Caco-2 (cell line): Measurements from ENCODE around the gene CILP. TPM values are rescaled to one million over a fixed set of nuclear protein-coding genes. Genes with fewer than 3 reads are reported as not detected.

ENCODE experiments used
- BruUV-seq: library from RNA; stranded (reverse); fragments of 400-500 nt; replicated peaks from 2 replicates; lab custom pipeline; 2021; lab: Mats Ljungman, UMichigan
- CTCF ChIA-PET: fragments of 300-600 bp; sonication (Branson Sonifier 250); formaldehyde crosslinking; loops from one replicate; lab custom pipeline; 2022; ENCODE audit warnings: antibody characterized with exemption; lab: Charles Lee
- POLR2A ChIA-PET: fragments of 300-600 bp; sonication (Branson Sonifier 250); formaldehyde crosslinking; loops from one replicate; lab custom pipeline; 2022; ENCODE audit warnings: antibody characterized with exemption; lab: Charles Lee
- DNase-seq, 2 experiments: peaks; one replicate each; pipeline versions ENCODE4 v3.0.0 to v3.0.0-alpha.2; 2020 to 2022
- H3K27me3 ChIP-seq: replicated peaks from 2 replicates; pipeline ENCODE4 v1.6.0; 2011; ENCODE audit warnings: low read length; ENCODE audit not compliant: control insufficient read depth, insufficient read depth
- H3K36me3 ChIP-seq: 2 replicates; pipeline ENCODE4 v1.5.1; 2011; ENCODE audit warnings: low read length; ENCODE audit not compliant: control insufficient read depth, insufficient read depth
- H3K4me1 ChIP-seq: fragments of 250-450 bp; sonication (Bioruptor Pico); 2 replicates; pipeline ENCODE4 v1.5.1; 2020; ENCODE audit warnings: mild to moderate bottlenecking
- H3K4me3 ChIP-seq: 2 replicates; pipeline ENCODE4 v1.5.1; 2011; ENCODE audit warnings: low read depth, mild to moderate bottlenecking, control low read depth, low read length
- H3K9me3 ChIP-seq: fragments of 250-450 bp; sonication (Bioruptor Pico); 2 replicates; pipeline ENCODE4 v1.5.1; 2020; ENCODE audit warnings: mild to moderate bottlenecking, moderate library complexity
- H3K27ac Mint-ChIP-seq: one replicate; pipeline ENCODE4 v1.8.0; 2022; ENCODE audit warnings: mixed read lengths; ENCODE audit not compliant: unreplicated experiment
- H3K27me3 Mint-ChIP-seq: one replicate; pipeline ENCODE4 v1.8.0; 2022; ENCODE audit warnings: mixed read lengths; ENCODE audit not compliant: insufficient read depth, unreplicated experiment
- H3K36me3 Mint-ChIP-seq: one replicate; pipeline ENCODE4 v1.8.0; 2022; ENCODE audit warnings: mild to moderate bottlenecking, mixed read lengths; ENCODE audit not compliant: insufficient read depth, unreplicated experiment
- H3K4me1 Mint-ChIP-seq: one replicate; pipeline ENCODE4 v1.8.0; 2022; ENCODE audit warnings: low read depth, mixed read lengths; ENCODE audit not compliant: unreplicated experiment
- H3K4me3 Mint-ChIP-seq: one replicate; pipeline ENCODE4 v1.8.0; 2022; ENCODE audit warnings: mild to moderate bottlenecking, moderate library complexity, mixed read lengths; ENCODE audit not compliant: unreplicated experiment
- H3K9me3 Mint-ChIP-seq: one replicate; pipeline ENCODE4 v1.8.0; 2022; ENCODE audit warnings: mixed read lengths; ENCODE audit not compliant: unreplicated experiment
- CTCF ChIP-seq, 2 experiments: fragments of 200-600 bp in 1 of 2; IDR thresholded peaks; 1 replicate in 1 of 2; 2 replicates in 1 of 2; pipeline versions ENCODE4 v1.5.1 to v1.8.0; 2011 to 2022; ENCODE audit warnings: antibody characterized with exemption in 1 of 2, control low read depth in 1 of 2, inconsistent platforms in 1 of 2, low read depth in 1 of 2, low read length in 1 of 2, mild to moderate bottlenecking in 1 of 2, moderate library complexity in 1 of 2; ENCODE audit not compliant: insufficient read depth in 1 of 2, severe bottlenecking in 1 of 2, unreplicated experiment in 1 of 2
- intact Hi-C: fragments of 100-400 bp; cut with micrococcal nuclease; formaldehyde crosslinking; loops from one replicate; pipeline ENCODE4 v1.10.0; 2022; ENCODE audit not compliant: unreplicated experiment
- total RNA-seq: library from RNA; stranded (reverse); gene quantifications from 2 replicates; pipeline ENCODE4 v1.2.3, GENCODE V29; 2022

CILP gene
- total RNA-seq, 1 experiment from 2014 or later, result not detected

GRCh38 chr15:65196637-65197336, 14.5 kb downstream of the CILP start:
- intact Hi-C loops, result no loop called here
- Mint-ChIP-seq H3K4me1 (peaks cover 7% of the 10 kb centered on the region), H3K27me3 (no peaks in the 10 kb centered on the region), H3K27ac (no peak overlapping the region), H3K36me3 (no peaks in the 10 kb centered on the region), H3K9me3 (no peaks in the 10 kb centered on the region), H3K4me3 (no peak overlapping the region)
- ChIA-PET CTCF (interaction anchor here (0.6 kb wide), 1 partner anchor 53 kb away, joined by 7 read pairs; no protein-coding TSS in a partner anchor), POLR2A (no interaction called here)
- Histone ChIP-seq H3K36me3 (no peaks in the 10 kb centered on the region), H3K4me3 (no peak overlapping the region), H3K9me3 (no peaks in the 10 kb centered on the region), H3K27me3 (no peaks in the 10 kb centered on the region), H3K4me1 (peaks cover 4% of the 10 kb centered on the region; the same call in 1 of the 2 replicates)
- DNase-seq, result no peak
- BruUV-seq, result no TSS peak
- TF ChIP-seq CTCF (IDR thresholded peaks at IDR 0.05; ENCODE audit: insufficient read depth in 1 of 2, low read depth in 1 of 2, low read length in 1 of 2, severe bottlenecking in 1 of 2, unreplicated experiment in 1 of 2), result no peak

- Histone ChIP-seq H3K4me1 (peaks cover 4% of the 10 kb centered on the region; the same call in 1 of the 2 replicates), H3K27me3 (no peaks in the 10 kb centered on the region), H3K9me3 (no peaks in the 10 kb centered on the region), H3K36me3 (no peaks in the 10 kb centered on the region), H3K4me3 (no peak overlapping the region)
- POLR2A ChIA-PET, result no interaction called here
- Mint-ChIP-seq H3K4me1 (peaks cover 7% of the 10 kb centered on the region), H3K36me3 (no peaks in the 10 kb centered on the region), H3K27me3 (no peaks in the 10 kb centered on the region), H3K9me3 (no peaks in the 10 kb centered on the region), H3K27ac (no peak overlapping the region), H3K4me3 (no peak overlapping the region)
- DNase-seq, result no peak
- intact Hi-C loops, result no loop called here
- no TSS peak for BruUV-seq
- CTCF ChIA-PET, result no interaction called here
- TF ChIP-seq CTCF (IDR thresholded peaks at IDR 0.05; ENCODE audit: insufficient read depth in 1 of 2, low read depth in 1 of 2, low read length in 1 of 2, severe bottlenecking in 1 of 2, unreplicated experiment in 1 of 2), result no peak
Measured at GRCh38 chr15:65195548-65195923, 15.7 kb downstream of the CILP start.

GRCh38 chr15:65194826-65195547, 16.3 kb downstream of the CILP start:
- POLR2A ChIA-PET, result no interaction called here

More at GRCh38 chr15:65194826-65195547, 16.3 kb downstream of the CILP start:
- H3K27me3 ChIP-seq, result no peaks in the 10 kb centered on the region
- no peak overlapping the region for H3K4me3 Mint-ChIP-seq
- DNase-seq, result no peak
- H3K27ac Mint-ChIP-seq, result no peak overlapping the region
- H3K36me3 Mint-ChIP-seq, result no peaks in the 10 kb centered on the region
- H3K4me1 ChIP-seq, result peaks cover 4% of the 10 kb centered on the region; the same call in 1 of the 2 replicates
- peaks cover 7% of the 10 kb centered on the region for H3K4me1 Mint-ChIP-seq
- CTCF ChIA-PET, result interaction anchor here (0.6 kb wide), 1 partner anchor 62 kb away, joined by 4 read pairs; no protein-coding TSS in a partner anchor
- H3K9me3 Mint-ChIP-seq, result no peaks in the 10 kb centered on the region
- no peak for TF ChIP-seq CTCF (IDR thresholded peaks at IDR 0.05; ENCODE audit: insufficient read depth in 1 of 2, low read depth in 1 of 2, low read length in 1 of 2, severe bottlenecking in 1 of 2, unreplicated experiment in 1 of 2)
- H3K4me3 ChIP-seq, result no peak overlapping the region
- intact Hi-C loops, result no loop called here
- no peaks in the 10 kb centered on the region for H3K9me3 ChIP-seq
- H3K36me3 ChIP-seq, result no peaks in the 10 kb centered on the region
- no TSS peak for BruUV-seq
- H3K27me3 Mint-ChIP-seq, result no peaks in the 10 kb centered on the region
